Activated CD4-positive, alpha-beta T cell treated with anti-CD3 and anti-CD28 coated beads, Interleukin-2, amount 50 U/mL, for 16 hours (primary cell): ENCODE measurements around the gene RAET1G.
"Not testable (repeated sequence)": the region's sequence is repeated elsewhere in the genome, so short reads cannot be mapped to it uniquely, and the experiment has no call there.

Source experiments
- DNase-seq: peaks from one replicate; pipeline ENCODE4 v3.0.0-alpha.2; 2020

The RAET1G gene

GRCh38 chr6:149953390-149953789 is 30.5 kb upstream of the RAET1G start:
- not testable (repeated sequence) for DNase-seq

GRCh38 chr6:149951626-149952025 is 28.7 kb upstream of the RAET1G start:
- DNase-seq: no peak

DNA sequence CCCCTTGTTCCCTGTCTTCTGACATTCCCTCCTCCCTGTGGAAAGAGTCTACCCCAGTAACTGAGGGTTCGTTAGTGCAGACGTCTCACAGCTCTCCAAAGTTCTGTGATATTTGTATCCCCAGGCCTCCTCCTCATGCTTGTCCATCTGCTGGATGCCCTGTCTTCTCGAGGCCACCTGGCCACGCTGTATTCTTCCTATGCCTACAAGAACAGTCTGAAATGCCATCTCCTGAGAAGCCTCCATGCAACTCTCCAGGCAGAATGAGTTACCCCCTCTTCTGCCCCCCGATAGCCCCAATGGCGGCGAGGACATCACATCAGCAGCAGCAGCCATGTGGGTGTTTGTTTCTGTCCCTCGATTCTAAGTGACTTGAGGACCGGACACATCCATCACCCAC is 28.2 kb upstream of the RAET1G start:
- DNase-seq: no peak

DNA sequence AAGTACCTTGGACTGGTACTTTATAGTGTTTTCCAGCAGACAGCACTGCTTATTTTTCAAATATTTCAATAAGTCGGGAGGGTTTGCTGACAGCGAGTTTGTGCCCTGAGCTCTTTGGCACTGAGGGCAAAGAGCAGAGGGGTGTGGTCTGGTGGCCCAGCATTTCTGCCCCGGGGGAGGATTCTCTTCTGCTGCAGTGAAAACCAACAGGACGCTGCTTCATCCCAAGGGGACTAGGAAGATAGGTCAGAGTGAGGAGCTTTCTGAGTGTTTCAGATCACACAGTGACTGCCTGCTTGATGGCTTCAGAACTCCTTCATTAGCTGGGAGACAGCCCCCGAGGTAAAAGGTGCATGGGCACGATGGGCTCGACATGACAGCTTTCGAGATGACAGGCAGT is 27.5 kb upstream of the RAET1G start:
- no peak for DNase-seq

DNA sequence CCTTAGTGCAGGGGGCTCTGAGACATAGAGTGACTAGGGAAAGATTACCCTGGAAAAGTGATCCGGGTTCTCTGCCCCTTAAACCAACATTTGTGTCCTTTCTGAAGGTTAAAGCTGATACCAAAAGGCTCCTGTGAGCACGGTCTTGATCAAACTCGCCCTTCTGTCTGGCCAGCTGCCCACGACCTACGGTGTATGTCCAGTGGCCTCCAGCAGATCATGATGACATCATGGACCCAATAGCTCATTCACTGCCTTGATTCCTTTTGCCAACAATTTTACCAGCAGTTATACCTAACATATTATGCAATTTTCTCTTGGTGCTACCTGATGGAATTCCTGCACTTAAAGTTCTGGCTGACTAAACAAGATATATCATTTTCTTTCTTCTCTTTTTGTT is 25.7 kb upstream of the RAET1G start:
- no peak for DNase-seq

DNA sequence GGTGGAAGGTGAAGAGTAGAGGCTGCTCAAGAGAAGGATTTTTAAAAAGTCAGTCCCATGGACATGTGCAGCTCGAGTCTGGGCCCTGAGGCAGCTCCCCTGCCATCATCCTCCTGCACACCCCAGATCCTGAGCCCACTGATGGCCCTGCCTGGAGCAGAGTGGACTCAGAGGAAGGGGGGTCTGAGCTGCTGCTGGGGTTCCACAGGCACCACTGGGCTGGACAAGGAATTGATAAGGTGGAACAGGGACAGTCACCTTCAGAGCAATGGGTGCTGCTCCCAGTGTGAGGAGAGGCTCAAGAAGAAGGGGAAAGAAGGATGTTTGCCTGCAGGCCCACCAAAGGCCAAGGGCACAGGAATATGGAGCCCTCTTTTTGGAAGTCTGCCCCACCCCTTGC is 25.1 kb upstream of the RAET1G start:
- DNase-seq: no peak

DNA sequence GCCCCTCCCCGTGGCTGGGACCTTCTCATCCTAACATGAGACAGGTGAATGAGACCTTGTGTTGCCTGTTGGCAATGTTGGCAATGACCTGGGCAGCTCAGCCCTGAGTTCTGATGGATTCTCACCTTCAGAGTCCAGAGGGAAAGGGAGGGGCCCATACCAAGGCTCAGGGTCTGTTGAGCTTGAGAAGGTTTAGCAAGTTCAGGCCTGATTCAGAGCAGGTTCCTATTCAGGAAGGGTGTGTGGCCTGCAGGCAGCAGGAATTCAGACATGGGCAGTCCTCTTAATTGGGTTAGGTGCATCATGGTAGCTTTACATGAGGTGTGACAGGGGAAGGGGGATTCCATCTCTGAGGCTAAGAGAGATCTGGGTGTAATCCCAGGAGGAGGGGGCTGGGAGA is 24.6 kb upstream of the RAET1G start:
- not testable (repeated sequence) for DNase-seq

- not testable (repeated sequence) for DNase-seq
These were observed 23.7 kb upstream of the RAET1G start for GRCh38 chr6:149946631-149947030.

- not testable (repeated sequence) for DNase-seq
These were observed 22.4 kb upstream of the RAET1G start for GRCh38 chr6:149945276-149945675.

DNA sequence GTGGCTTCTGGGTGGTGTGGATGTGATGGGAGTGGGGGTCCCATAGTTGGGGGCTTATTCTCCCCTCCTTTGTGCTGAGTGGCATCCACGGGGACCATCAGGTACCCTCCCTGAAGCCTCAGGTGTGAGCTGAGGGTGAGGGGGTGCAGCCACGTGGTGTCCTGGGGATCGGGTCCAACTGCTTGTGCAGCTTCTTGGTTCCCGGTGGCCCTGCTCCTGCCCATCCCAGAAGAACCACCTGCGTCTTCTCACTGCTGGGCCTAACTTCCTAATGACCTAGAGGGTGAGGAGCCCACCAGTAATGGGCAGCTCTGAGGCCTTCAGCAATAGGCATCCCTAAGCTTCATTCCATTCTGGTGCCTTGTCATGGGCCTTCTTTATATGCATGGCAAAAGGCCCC is 20.4 kb upstream of the RAET1G start:
- DNase-seq: not testable (repeated sequence)

- DNase-seq: no peak
These were observed 19.5 kb upstream of the RAET1G start for GRCh38 chr6:149942461-149942829.

DNA sequence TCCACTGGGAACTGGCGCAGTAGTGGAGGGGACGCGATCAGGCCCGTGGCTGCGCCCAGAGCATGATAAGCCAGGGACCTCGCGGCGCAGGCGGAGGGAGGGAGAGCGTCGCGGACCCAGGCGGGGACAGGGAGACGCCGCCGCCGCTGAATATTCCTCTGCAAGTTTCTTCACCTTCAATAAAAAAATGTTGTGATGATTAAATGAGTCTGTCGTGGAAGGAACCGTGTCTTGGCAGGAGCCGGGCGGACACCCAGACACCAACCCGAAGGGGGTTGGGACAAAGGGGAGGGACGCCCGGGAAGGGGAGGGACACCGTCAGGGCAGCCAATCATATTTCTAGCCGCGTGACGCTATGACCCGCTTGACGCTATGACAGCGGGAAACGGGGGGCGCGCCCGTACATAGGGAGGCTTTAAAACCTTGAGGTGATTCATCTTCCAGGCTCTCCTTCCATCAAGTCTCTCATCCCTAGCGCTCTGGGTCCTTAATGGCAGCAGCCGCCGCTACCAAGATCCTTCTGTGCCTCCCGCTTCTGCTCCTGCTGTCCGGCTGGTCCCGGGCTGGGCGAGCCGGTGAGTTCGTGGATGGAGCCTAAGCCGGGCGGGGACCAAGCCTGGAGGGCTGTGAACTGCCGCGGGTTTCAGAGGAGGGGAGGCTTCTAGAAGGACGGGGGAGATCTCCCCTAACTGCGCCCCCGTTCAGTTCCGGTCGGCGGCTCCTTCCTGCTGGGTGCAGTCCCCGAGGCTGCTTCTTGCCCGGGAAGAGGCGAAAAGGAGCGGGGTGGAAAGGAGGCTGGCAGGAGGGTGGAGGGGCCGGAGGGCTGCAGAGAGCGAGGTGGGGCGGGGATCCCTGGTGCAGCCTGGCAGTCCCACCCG is 18.9 kb upstream of the RAET1G start, which contains the start of gene ULBP2:
Gene ULBP2, plus strand, starts transcription at position 432 of the 878 bp plus-strand sequence. Its CDS starts 59 bp downstream, at position 491.
- peak; percentile 85 for DNase-seq

GRCh38 chr6:149940672-149940982 is 17.7 kb upstream of the RAET1G start:
- no peak for DNase-seq

- DNase-seq: no peak
These were observed 17.2 kb upstream of the RAET1G start for GRCh38 chr6:149939909-149940671.

DNA sequence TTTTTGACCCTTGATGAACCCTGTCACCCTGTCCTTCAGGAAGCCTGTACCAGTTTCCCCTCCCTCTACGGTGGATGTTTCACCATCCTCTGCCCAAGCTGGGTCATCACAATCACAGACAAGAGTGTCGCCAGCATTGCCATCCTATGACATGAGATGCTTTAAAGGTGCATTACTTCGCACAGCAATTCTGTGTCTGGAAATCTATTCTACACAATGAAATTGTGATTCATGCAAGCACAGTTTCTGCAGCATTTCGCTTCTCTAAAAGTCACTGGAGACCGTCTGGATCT is 16.4 kb upstream of the RAET1G start:
- no peak for DNase-seq

GRCh38 chr6:149938571-149939355 is 15.8 kb upstream of the RAET1G start:
- peak; percentile 64 for DNase-seq

DNA sequence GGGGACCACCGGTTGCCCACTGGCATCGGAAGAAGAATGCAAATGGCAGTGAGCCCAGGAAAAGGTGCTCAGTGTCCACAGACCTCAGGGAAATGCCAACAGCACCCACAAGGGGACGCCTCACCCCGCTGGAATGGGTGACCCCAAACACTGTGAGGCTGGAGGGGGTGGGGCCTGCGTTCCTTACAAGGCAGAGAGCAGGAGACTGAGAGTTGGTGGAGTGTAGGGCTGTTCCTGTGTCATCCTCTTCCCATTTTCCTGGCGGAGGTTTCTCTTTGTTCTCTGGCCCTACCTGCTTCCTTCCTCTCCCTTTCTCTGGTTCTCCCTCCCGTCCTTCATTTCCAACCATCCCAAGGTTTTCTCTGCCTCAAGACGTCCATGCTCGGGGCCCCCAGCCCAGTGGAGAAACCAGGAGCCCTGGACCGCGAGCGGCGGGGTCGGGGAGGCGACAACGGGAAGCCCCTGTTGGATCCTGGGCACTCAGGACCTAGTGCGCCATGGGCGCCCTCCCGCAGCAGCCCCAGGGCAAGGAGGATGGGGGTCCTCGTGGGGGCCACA is 15.2 kb upstream of the RAET1G start:
- DNase-seq: not testable (repeated sequence)

DNA sequence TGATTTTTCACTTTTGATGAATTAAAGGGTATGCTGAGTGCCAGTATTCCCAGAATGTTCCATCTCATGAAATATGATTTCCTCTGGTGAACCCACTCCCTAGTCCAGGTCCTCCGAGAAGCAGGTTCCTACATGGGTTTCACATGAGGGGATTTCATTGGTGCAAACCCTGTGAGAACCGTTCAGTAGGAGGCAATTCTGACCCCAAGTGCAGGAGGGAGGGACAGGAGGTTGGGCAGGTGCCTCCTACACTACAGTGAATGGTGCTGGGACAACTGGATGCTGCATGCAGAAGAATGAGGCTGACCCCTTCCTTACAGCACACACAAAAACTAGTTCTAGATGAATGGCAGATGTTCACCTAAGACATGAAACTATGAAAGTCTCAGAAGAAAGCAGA is 13.8 kb upstream of the RAET1G start:
- DNase-seq: no peak

DNA sequence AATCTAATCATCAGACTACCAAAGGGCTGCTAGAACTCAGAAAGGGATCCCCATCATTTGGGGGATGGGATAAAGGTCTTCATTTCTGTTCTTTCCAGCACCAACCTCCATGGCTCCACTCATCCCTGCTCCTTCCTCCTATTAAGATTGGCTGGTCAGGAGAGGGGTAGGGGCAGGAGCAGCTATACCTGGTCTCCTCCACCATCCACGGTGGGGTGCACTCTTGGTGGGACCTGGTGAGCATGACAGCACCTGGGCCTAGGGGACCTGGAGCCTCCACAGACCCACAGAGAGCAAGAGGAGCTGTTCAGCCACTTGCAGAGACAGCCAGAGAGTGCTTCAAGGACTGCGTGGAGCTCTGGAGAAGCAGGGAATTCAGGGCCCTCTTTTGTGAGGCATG is 12.7 kb upstream of the RAET1G start:
- no peak for DNase-seq

DNA sequence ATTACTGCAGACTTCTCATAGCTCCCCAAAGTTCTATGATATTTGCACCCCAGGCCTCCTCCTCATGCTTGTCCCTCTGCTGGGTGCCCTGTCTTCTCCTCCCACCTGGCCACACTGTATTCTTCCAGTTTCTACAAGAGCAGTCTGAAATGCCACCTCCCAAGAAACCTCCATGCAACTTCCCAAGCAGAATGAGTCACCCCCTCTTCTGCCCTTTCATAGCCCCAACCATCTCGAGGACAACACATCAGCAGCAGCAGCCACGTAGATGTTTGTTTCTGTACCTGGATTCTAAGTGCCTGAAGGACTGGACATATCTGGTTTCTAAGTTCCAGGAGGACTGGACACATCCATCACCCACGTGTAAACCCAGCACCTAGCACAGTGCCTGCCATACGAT is 12.3 kb upstream of the RAET1G start:
- DNase-seq: no peak

GRCh38 chr6:149934249-149935156 is 11.6 kb upstream of the RAET1G start:
- DNase-seq: peak; percentile 74

DNA sequence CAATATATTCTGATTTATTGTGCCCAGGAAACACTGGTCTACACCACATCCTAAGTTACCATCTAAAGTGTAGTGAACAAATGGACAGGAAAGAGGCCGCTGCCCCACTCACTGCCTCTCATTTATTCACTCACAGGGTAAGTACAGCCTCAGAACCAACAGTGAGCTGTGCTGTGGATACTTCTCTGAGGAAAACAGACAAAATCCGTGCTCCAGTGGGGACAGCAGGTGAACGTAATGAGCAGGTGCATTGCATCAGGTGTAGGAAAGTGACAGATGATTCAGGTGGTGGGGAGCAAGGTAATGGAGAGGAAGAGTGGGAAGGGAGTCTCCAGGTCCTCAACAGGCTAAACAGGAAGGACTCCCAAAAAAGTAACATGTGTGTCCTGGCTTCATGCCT is 10.5 kb upstream of the RAET1G start:
- no peak for DNase-seq
